ENCODE measurements around the gene RASGEF1B. TPM values are rescaled to one million over a fixed set of nuclear protein-coding genes. Genes with fewer than 3 reads are reported as not detected.

RASGEF1B gene
- total and polyA plus RNA-seq, 2 donors from 2014 or later: 8.3 to 15.0 TPM

- DNase-seq (no peak), FAIRE-seq (no peak)
- no peaks in the 10 kb centered on the region for H3K27me3 ChIP-seq (ENCODE audit: control insufficient read depth, insufficient read depth, low read length)
- H3K36me3 ChIP-seq (ENCODE audit: control insufficient read depth in 2 of 3, insufficient read depth in 3 of 3, low read length in 3 of 3): no peaks in the 10 kb centered on the region
- no peak overlapping the region for H3K9ac ChIP-seq (ENCODE audit: low read length in 3 of 3)
- no peak overlapping the region for H3K27ac ChIP-seq (ENCODE audit: low read depth in 2 of 2, low read length in 2 of 2)
- intact Hi-C loops (cut with DNase I): no loop called here
- H3K9me3 ChIP-seq (ENCODE audit: control insufficient read depth in 2 of 3, insufficient read depth in 1 of 3, low read length in 3 of 3): no peaks in the 10 kb centered on the region
- no peak overlapping the region for H3K4me3 ChIP-seq (ENCODE audit: low read length in 3 of 3)
- peaks cover 0 to 4% (median 0%) of the 10 kb centered on the region in 3 donors for H3K4me1 ChIP-seq (ENCODE audit: control insufficient read depth in 2 of 3, insufficient read depth in 2 of 3, low read depth in 1 of 3, low read length in 3 of 3)
- TF ChIP-seq CTCF (IDR thresholded peaks at IDR 0.05; ENCODE audit: borderline replicate concordance, extremely low read depth, insufficient read depth): no peak
Observed at GRCh38 chr4:81506731-81507130, 35.0 kb upstream of the RASGEF1B start.

GRCh38 chr4:81505726-81506125, 34.0 kb upstream of the RASGEF1B start:
- Histone ChIP-seq H3K9ac (ENCODE audit: low read length in 3 of 3) (no peak overlapping the region), H3K9me3 (ENCODE audit: control insufficient read depth in 2 of 3, insufficient read depth in 1 of 3, low read length in 3 of 3) (no peaks in the 10 kb centered on the region), H3K4me1 (ENCODE audit: control insufficient read depth in 2 of 3, insufficient read depth in 2 of 3, low read depth in 1 of 3, low read length in 3 of 3) (peaks cover 0 to 4% (median 2%) of the 10 kb centered on the region in 3 donors), H3K27me3 (ENCODE audit: control insufficient read depth, insufficient read depth, low read length) (no peaks in the 10 kb centered on the region), H3K36me3 (ENCODE audit: control insufficient read depth in 2 of 3, insufficient read depth in 3 of 3, low read length in 3 of 3) (no peaks in the 10 kb centered on the region), H3K27ac (ENCODE audit: low read depth in 2 of 2, low read length in 2 of 2) (peak overlapping the region in 1 of 2 donors; percentile 33), H3K4me3 (ENCODE audit: low read length in 3 of 3) (no peak overlapping the region)
- intact Hi-C loops (cut with DNase I): no loop called here
- TF ChIP-seq CTCF (IDR thresholded peaks at IDR 0.05; ENCODE audit: borderline replicate concordance, extremely low read depth, insufficient read depth): no peak
- no peak for FAIRE-seq
- no peak for DNase-seq

GRCh38 chr4:81505004-81505598, 33.4 kb upstream of the RASGEF1B start:
- no peaks in the 10 kb centered on the region for H3K9me3 ChIP-seq (ENCODE audit: control insufficient read depth in 2 of 3, insufficient read depth in 1 of 3, low read length in 3 of 3)
- FAIRE-seq (no peak), DNase-seq (peak in 2 of 5 donors; percentile 67 to 87)
- no peak for TF ChIP-seq CTCF (IDR thresholded peaks at IDR 0.05; ENCODE audit: borderline replicate concordance, extremely low read depth, insufficient read depth)
- H3K27ac ChIP-seq (ENCODE audit: low read depth in 2 of 2, low read length in 2 of 2): peak overlapping the region; percentile 52 to 73
- H3K36me3 ChIP-seq (ENCODE audit: control insufficient read depth in 2 of 3, insufficient read depth in 3 of 3, low read length in 3 of 3): no peaks in the 10 kb centered on the region
- H3K4me1 ChIP-seq (ENCODE audit: control insufficient read depth in 2 of 3, insufficient read depth in 2 of 3, low read depth in 1 of 3, low read length in 3 of 3): peaks cover 0 to 4% (median 2%) of the 10 kb centered on the region in 3 donors
- no peak overlapping the region for H3K9ac ChIP-seq (ENCODE audit: low read length in 3 of 3)
- H3K27me3 ChIP-seq (ENCODE audit: control insufficient read depth, insufficient read depth, low read length): no peaks in the 10 kb centered on the region
- intact Hi-C loops (cut with DNase I): no loop called here
- H3K4me3 ChIP-seq (ENCODE audit: low read length in 3 of 3): no peak overlapping the region

Measured in kidney (tissue), 14 donors.